ENCODE measurements around the gene ITCH.

GRCh38 chr20:34334654-34335407 is 28.2 kb upstream of the ITCH start:
- TF ChIP-seq POLR2A (IDR thresholded peaks at IDR 0.05) = no peak
- no peak for TF ChIP-seq CTCF (IDR thresholded peaks at IDR 0.05)
